Vagina (tissue), 2 donors: ENCODE data around the gene MR1. TPM values are rescaled to one million over a fixed set of nuclear protein-coding genes. Genes with fewer than 3 reads are reported as not detected.

ENCODE experiments used
- DNase-seq, 2 donors: peaks; one replicate each; pipeline ENCODE4 v3.0.0-alpha.2; 2017; ENCODE audit errors: extremely low spot score in 2 of 2
- H3K27ac ChIP-seq: fragments of 200-600 bp; sonication (generic); one replicate; pipeline ENCODE4 v1.5.1; 2019
- H3K27me3 ChIP-seq: fragments of 200-600 bp; sonication (generic); one replicate; pipeline ENCODE4 v1.5.1; 2019
- H3K36me3 ChIP-seq, 2 donors: fragments of 200-600 bp; sonication (generic); one replicate each; pipeline ENCODE4 v1.5.1; 2017 to 2019
- H3K4me1 ChIP-seq: fragments of 200-600 bp; sonication (generic); one replicate; pipeline ENCODE4 v1.5.1; 2019
- H3K4me3 ChIP-seq, 2 donors: fragments of 200-600 bp; sonication (generic); 1 replicate in 1 of 2; 2 replicates in 1 of 2; pipeline ENCODE4 v1.5.1; 2016 to 2019
- H3K9me3 ChIP-seq: fragments of 200-600 bp; sonication (generic); one replicate; pipeline ENCODE4 v1.5.1; 2019
- POLR2A ChIP-seq, 2 donors: fragments of 450-650 bp; IDR thresholded peaks; one replicate each; pipeline ENCODE4 v1.6.1; 2017; ENCODE audit warnings: antibody characterized with exemption in 2 of 2, mild to moderate bottlenecking in 2 of 2, moderate library complexity in 2 of 2
- POLR2AphosphoS5 ChIP-seq, 2 donors: sonication (generic); formaldehyde crosslinking; IDR thresholded peaks; one replicate each; pipeline ENCODE4 v1.9.0; 2017; ENCODE audit warnings: antibody characterized with exemption in 2 of 2, mild to moderate bottlenecking in 2 of 2, low read depth in 1 of 2; ENCODE audit not compliant: insufficient read depth in 1 of 2
- intact Hi-C: fragments of 100-400 bp; cut with DNase I; formaldehyde crosslinking; loops from one replicate; pipeline ENCODE4 v1.15.1; 2023
- total RNA-seq: library from RNA; depleted of rRNA; stranded (reverse); fragments of >200 nt; gene quantifications from one replicate; pipeline ENCODE4 v1.2.3, GENCODE V29; 2016
- TF ChIP-seq, protein P1 (sequence below), 3 experiments: fragments of 450-650 bp in 2 of 3; fragments of 200-600 bp in 1 of 3; sonication (generic) in 1 of 3; IDR thresholded peaks; one replicate each; pipeline ENCODE4 v1.5.1; 2017 to 2019; ENCODE audit warnings: antibody characterized with exemption in 3 of 3, mild to moderate bottlenecking in 2 of 3, moderate library complexity in 2 of 3

Gene MR1
- total RNA-seq, 1 donor from 2014 or later, result 12.8 TPM

DNA sequence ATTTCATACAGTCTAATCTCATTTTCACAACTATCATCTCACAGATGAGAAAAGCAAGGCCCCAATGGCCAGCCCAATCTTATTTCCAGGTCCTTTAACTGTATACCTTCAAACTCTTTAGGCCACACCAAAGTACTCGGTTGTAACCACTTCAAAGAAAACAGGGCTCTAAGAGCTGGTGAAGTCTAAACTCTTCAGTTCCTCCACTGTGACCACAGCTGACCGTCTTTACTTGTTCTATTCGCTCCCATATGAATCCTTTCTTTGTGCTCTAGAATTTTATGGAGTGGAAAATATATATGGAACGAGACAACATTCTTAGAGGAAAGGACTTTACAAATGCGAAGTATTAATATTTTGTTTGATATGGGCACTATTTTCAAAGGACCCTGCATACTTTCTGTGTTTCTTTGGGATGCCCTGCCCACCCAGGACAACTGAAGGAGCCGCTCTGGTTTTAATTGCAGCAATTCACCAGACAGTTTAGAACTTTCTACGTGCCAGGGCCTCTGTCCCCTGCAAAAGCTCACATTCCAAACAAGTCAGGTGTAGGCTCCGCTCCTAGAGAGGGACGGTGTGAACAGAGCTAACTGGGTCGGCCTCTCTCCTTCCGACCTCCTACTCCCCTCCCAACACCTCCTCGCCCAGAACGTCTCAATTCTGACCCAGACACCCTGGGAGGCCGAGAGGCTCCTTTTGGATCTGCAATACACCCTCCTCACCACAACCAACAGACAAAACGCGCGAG lies 70.4 kb downstream of the MR1 start:
- intact Hi-C loops, result loop anchor here (2.0 kb wide), 1 partner anchor 15 kb away; the partner anchor contains the start of gene IER5
- H3K27ac ChIP-seq, result peak overlapping the region; percentile 86
- DNase-seq, result no peak
- peak overlapping the region; percentile 68 to 76 for H3K4me3 ChIP-seq
- TF ChIP-seq POLR2AphosphoS5 (IDR thresholded peaks at IDR 0.05; ENCODE audit: insufficient read depth in 1 of 2, low read depth in 1 of 2) (no peak), POLR2A (IDR thresholded peaks at IDR 0.05) (no peak)
- TF ChIP-seq, protein P1, sequence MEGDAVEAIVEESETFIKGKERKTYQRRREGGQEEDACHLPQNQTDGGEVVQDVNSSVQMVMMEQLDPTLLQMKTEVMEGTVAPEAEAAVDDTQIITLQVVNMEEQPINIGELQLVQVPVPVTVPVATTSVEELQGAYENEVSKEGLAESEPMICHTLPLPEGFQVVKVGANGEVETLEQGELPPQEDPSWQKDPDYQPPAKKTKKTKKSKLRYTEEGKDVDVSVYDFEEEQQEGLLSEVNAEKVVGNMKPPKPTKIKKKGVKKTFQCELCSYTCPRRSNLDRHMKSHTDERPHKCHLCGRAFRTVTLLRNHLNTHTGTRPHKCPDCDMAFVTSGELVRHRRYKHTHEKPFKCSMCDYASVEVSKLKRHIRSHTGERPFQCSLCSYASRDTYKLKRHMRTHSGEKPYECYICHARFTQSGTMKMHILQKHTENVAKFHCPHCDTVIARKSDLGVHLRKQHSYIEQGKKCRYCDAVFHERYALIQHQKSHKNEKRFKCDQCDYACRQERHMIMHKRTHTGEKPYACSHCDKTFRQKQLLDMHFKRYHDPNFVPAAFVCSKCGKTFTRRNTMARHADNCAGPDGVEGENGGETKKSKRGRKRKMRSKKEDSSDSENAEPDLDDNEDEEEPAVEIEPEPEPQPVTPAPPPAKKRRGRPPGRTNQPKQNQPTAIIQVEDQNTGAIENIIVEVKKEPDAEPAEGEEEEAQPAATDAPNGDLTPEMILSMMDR (IDR thresholded peaks at IDR 0.05), result no peak
- H3K36me3 ChIP-seq, result no peaks in the 10 kb centered on the region
- H3K27me3 ChIP-seq, result no peaks in the 10 kb centered on the region
- no peaks in the 10 kb centered on the region for H3K9me3 ChIP-seq
- peaks cover 45% of the 10 kb centered on the region for H3K4me1 ChIP-seq

DNA sequence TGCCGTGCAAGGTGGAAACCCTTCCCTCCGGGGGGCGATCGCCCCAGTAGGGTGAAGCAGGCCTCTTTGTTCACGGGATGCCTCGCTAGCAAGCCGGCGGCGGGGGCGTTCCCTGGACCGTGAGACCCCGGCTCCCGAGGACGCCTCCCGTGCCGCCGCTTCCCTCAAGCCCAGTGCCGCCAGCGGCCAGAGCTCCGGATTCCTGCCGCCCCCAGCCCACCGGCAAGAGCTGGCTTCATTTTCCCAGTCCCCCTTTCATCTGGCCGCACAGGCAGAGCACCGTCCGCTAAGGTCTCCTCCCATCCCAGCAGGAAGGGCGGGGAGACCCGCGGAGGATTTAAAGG lies 71.0 kb downstream of the MR1 start:
- DNase-seq, result no peak
- H3K27ac ChIP-seq, result peak overlapping the region; percentile 86
- intact Hi-C loops, result loop anchor here (2.0 kb wide), 1 partner anchor 16 kb away; the partner anchor contains the start of gene IER5
- H3K9me3 ChIP-seq, result no peaks in the 10 kb centered on the region
- H3K36me3 ChIP-seq, result no peaks in the 10 kb centered on the region
- H3K4me1 ChIP-seq, result peaks cover 40% of the 10 kb centered on the region
- H3K4me3 ChIP-seq, result peak overlapping the region; percentile 68 to 76
- H3K27me3 ChIP-seq, result no peaks in the 10 kb centered on the region
- TF ChIP-seq POLR2A (IDR thresholded peaks at IDR 0.05) (no peak), POLR2AphosphoS5 (IDR thresholded peaks at IDR 0.05; ENCODE audit: insufficient read depth in 1 of 2, low read depth in 1 of 2) (no peak)
- TF ChIP-seq, protein P1 (IDR thresholded peaks at IDR 0.05), result no peak

DNA sequence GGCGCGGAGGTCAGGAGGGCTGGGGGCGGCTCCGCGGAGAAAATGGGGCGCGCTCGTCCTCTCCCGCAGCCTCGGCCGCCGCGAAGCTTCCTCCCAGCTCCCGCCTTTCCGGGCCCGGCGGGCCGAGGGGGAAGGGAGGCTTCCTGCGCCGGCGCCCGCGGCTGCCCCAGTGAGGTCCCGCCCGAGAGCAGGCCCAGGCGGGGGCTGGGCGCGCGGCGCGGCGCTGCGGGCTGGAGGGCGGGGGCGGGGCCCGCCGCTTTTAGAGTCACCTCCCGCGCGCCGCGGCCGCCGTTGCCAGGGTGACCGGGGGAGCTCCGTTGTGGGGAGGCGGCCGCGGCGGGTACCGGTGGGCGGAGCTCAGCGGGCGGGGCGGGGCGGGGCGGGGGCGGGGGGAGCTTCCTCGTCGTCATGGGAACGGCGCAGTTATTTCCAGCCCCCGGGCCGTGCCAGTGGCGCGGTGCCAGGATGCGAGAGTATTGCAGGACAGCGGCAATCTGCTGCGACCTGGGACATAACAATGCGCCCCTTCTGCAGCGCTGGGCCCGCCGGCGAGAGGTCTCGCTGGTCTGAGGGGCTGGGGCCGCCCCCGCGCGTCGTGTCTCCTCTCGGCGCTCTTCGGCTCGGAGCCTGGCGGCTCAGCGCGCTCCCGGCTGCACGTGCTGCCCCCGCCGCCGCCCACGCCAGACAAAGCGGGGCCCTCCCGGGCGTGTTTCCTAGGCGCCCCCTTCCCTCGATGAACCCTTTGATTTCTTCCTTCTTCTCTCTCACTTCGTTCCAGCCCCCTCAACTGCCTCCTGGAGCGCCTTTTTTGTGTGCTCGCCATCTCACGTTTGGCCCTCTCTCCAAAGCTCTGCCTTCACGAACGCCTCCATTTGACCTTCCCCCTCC lies 71.6 kb downstream of the MR1 start:
- Histone ChIP-seq H3K9me3 (no peaks in the 10 kb centered on the region), H3K27ac (peak overlapping the region; percentile 86), H3K4me3 (peak overlapping the region; percentile 68 to 76), H3K27me3 (no peaks in the 10 kb centered on the region), H3K4me1 (peaks cover 34% of the 10 kb centered on the region), H3K36me3 (no peaks in the 10 kb centered on the region)
- intact Hi-C loops, result loop anchor here (2.0 kb wide), 1 partner anchor 17 kb away; the partner anchor contains the start of gene IER5
- no peak for DNase-seq
- TF ChIP-seq, protein P1 (IDR thresholded peaks at IDR 0.05), result no peak
- TF ChIP-seq POLR2A (IDR thresholded peaks at IDR 0.05), result peak in 1 of 2 donors; percentile 74
- TF ChIP-seq POLR2AphosphoS5 (IDR thresholded peaks at IDR 0.05; ENCODE audit: insufficient read depth in 1 of 2, low read depth in 1 of 2), result peak in 1 of 2 donors; percentile 88

DNA sequence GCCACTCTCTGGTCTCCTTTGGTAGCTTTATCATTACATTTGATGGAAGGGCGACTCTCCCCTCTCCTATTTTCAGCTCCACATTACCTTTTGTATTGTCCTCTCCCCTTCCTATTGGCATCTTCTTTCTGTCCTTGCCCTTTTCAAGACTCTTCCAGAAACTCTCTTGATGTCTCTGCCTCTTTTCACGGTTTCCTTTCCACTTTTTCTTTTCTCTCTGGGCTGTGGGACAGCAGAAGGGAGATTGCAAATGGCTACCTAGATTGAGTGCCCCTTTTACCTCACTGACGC lies 72.2 kb downstream of the MR1 start:
- H3K4me3 ChIP-seq, result peak overlapping the region in 1 of 2 donors; percentile 68

More for the DNA sequence above, 72.2 kb downstream of the MR1 start:
- H3K27me3 ChIP-seq, result no peaks in the 10 kb centered on the region
- peaks cover 31% of the 10 kb centered on the region for H3K4me1 ChIP-seq
- H3K27ac ChIP-seq, result peak overlapping the region; percentile 77
- TF ChIP-seq POLR2AphosphoS5 (IDR thresholded peaks at IDR 0.05; ENCODE audit: insufficient read depth in 1 of 2, low read depth in 1 of 2) (no peak), POLR2A (IDR thresholded peaks at IDR 0.05) (no peak)
- TF ChIP-seq, protein P1 (IDR thresholded peaks at IDR 0.05), result no peak
- intact Hi-C loops, result no loop called here
- no peaks in the 10 kb centered on the region for H3K9me3 ChIP-seq
- DNase-seq, result no peak
- no peaks in the 10 kb centered on the region for H3K36me3 ChIP-seq
